ENCODE measurements around the gene ANKRD17. TPM values are rescaled to one million over a fixed set of nuclear protein-coding genes. Genes with fewer than 3 reads are reported as not detected.
A peak's percentile ranks its signal among the peaks of the same experiment; 100 is the strongest.

Gene ANKRD17
- total and polyA plus RNA-seq, 9 of the 15 experiments (the other 6 are each of a cell fraction or from before 2014, with no cell fraction given), result 25.5 to 86.9 (median 52.2) TPM

DNA sequence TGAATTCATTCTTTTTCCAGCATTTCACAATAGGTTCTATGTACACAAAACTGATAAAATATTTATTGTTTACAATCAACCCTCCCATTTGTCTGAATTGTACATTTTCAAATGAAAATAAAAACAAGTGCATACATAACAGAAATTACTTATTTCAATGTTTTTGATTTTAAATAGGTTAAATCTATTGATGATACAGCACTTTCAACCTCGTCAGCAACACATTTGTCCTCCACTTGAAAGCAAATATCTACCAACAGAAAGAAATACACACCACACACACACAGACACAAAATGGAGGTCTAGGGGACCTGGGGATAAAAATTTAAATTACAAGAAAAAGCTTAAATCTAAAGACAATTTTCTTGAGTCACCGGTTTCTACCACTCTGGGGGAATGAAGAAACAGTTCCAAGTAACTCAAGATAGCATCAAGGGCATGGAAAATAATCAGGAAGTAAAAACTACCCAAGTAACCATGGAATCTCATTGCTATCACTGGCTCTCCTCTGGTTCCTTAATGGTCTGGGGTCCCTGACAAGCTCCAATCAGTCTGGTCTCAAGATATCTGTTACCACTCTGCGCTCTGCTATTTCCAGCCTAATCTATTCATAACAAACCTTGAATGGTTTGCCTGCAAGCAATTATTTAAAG, 27.6 kb downstream of the ANKRD17 start (continued):
- TF ChIP-seq SRSF9 (IDR thresholded peaks at IDR 0.05; ENCODE audit: borderline replicate concordance, low read depth, low read length) (no peak), KHSRP (IDR thresholded peaks at IDR 0.05) (no peak), YBX1 (IDR thresholded peaks at IDR 0.05) (no peak), MAFF (IDR thresholded peaks at IDR 0.05; ENCODE audit: low read length) (peak; percentile 30; the same call in 1 of the 2 replicates), ZZZ3 (IDR thresholded peaks at IDR 0.05) (no peak), TGIF2 (CRISPR knock-in tag; IDR thresholded peaks at IDR 0.05) (no peak), BRD4 (IDR thresholded peaks at IDR 0.05) (no peak), PHF21A (IDR thresholded peaks at IDR 0.05; ENCODE audit: borderline replicate concordance, low read depth) (no peak), ZNF436 (CRISPR knock-in tag; IDR thresholded peaks at IDR 0.05) (no peak), DDX20 (tag; IDR thresholded peaks at IDR 0.05; ENCODE audit: low read depth) (no peak), KLF6 (CRISPR knock-in tag; IDR thresholded peaks at IDR 0.05; ENCODE audit: borderline replicate concordance) (no peak), NCOR1 (IDR thresholded peaks at IDR 0.05) (peak; percentile 27; the same call in 1 of the 2 replicates), NFE2 (IDR thresholded peaks at IDR 0.05; ENCODE audit: low read depth) (peak; percentile 9; the same call in 1 of the 2 replicates), STAT5A (IDR thresholded peaks at IDR 0.05; ENCODE audit: borderline replicate concordance, low read length) (peak; percentile 51; the same call in 1 of the 2 replicates), TEAD4 (IDR thresholded peaks at IDR 0.05; ENCODE audit: low read length) (peak; percentile 72), TEAD4 (CRISPR knock-in tag; IDR thresholded peaks at IDR 0.05; ENCODE audit: borderline replicate concordance) (no peak), HNRNPK (IDR thresholded peaks at IDR 0.05; ENCODE audit: low read depth, low read length, poor library complexity, severe bottlenecking) (no peak), SMARCC2 (IDR thresholded peaks at IDR 0.05; ENCODE audit: low read depth) (0 out of 2 replicates have a peak, but pooled peaks have one; percentile 37), ZNF408 (CRISPR knock-in tag; IDR thresholded peaks at IDR 0.05; ENCODE audit: low read depth) (no peak), SMARCA5 (IDR thresholded peaks at IDR 0.05) (no peak), IRF2 (CRISPR knock-in tag; IDR thresholded peaks at IDR 0.05) (no peak), HNRNPH1 (optimal IDR thresholded peaks at IDR 0.05; ENCODE audit: low read depth, low read length) (no peak), C11orf30 (IDR thresholded peaks at IDR 0.05; ENCODE audit: low read depth) (peak; percentile 88)
- TF ChIP-seq, protein P1, sequence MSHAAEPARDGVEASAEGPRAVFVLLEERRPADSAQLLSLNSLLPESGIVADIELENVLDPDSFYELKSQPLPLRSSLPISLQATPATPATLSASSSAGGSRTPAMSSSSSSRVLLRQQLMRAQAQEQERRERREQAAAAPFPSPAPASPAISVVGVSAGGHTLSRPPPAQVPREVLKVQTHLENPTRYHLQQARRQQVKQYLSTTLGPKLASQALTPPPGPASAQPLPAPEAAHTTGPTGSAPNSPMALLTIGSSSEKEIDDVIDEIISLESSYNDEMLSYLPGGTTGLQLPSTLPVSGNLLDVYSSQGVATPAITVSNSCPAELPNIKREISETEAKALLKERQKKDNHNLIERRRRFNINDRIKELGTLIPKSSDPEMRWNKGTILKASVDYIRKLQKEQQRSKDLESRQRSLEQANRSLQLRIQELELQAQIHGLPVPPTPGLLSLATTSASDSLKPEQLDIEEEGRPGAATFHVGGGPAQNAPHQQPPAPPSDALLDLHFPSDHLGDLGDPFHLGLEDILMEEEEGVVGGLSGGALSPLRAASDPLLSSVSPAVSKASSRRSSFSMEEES (CRISPR knock-in tag; IDR thresholded peaks at IDR 0.05), result no peak
- TF ChIP-seq, protein P2, sequence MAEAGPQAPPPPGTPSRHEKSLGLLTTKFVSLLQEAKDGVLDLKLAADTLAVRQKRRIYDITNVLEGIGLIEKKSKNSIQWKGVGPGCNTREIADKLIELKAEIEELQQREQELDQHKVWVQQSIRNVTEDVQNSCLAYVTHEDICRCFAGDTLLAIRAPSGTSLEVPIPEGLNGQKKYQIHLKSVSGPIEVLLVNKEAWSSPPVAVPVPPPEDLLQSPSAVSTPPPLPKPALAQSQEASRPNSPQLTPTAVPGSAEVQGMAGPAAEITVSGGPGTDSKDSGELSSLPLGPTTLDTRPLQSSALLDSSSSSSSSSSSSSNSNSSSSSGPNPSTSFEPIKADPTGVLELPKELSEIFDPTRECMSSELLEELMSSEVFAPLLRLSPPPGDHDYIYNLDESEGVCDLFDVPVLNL (CRISPR knock-in tag; IDR thresholded peaks at IDR 0.05; ENCODE audit: low read depth), result no peak
- TF ChIP-seq, protein P3, sequence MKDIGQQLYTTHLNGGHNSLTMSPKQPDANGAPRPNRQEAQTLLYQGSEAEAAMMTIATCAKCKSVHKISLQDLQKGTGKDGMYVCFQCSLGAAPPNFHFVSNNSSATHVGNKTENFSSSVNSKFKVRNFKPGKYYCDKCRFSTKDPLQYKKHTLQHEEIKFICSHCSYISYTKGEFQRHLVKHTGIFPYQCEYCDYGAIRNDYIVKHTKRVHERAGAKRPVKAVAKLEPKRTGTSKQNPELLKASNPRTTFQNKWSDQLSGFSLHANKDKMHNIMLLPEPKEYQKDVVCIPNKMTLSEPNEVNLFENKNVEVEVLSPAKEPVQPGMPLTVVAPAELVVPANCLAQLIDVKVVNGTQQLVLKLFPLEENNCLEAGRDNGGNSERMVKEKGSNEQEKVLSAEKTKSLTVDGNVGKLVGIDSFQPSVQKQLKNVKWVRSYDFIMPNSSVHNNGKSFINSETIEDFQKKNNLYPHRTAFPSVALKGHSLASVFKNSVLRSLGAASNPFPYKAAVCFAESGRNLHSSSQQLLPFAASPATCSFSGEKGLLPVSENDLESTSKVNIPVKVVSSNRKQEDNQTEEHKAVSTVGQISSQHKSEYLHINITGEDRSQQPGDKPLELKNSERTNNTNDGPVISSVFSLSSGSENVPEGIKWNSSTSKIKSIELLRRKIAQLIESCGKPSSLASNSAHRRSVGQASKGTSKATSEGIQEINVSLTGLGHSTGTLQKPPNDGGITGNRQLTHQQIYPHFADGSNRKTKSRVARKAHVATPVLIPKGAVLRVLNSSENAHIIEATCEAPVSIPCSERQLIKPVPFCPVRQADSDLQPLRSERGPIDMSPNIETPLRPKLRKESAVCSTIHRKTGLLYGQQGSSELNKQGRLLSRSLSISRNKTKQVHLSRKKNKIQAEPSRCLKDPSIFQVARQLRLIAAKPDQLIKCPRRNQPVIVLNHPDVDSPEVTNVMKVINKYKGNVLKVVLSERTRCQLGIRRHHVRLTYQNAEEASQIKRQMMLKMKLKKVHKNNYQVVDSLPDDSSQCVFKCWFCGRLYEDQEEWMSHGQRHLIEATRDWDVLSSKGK (CRISPR knock-in tag; IDR thresholded peaks at IDR 0.05), result no peak
